ENCODE data around the gene TET3. TPM values are rescaled to one million over a fixed set of nuclear protein-coding genes. Genes with fewer than 3 reads are reported as not detected.

Gene TET3
- polyA plus RNA-seq, 1 of the 3 experiments (the other 2 are of a cell fraction): 1.6 TPM

- H3K27me3 ChIP-seq (ENCODE audit: insufficient read depth): no peaks in the 10 kb centered on the region
- H2AFZ ChIP-seq (ENCODE audit: low read depth): no peak overlapping the region
- H3F3A ChIP-seq (replicated peaks; ENCODE audit: insufficient read depth): peaks cover 2% of the 10 kb centered on the region
- CTCF ChIA-PET: interaction anchor here (0.6 kb wide), 1 partner anchor 201 kb away, joined by 3 read pairs; no protein-coding TSS in a partner anchor
- H3K4me2 ChIP-seq: no peak overlapping the region
- 93% methylated on average over 3 of the region's 3 CpGs for WGBS (ENCODE audit: low lambda C conversion rate)
- H3K4me1 ChIP-seq (ENCODE audit: control insufficient read depth in 1 of 2, insufficient read depth in 2 of 2, low read depth in 1 of 2, low read length in 1 of 2): no peaks in the 10 kb centered on the region
- no peaks in the 10 kb centered on the region for H3K9me3 ChIP-seq
- no peak overlapping the region for H3K27ac ChIP-seq (ENCODE audit: low read depth in 2 of 2, low read length in 1 of 2)
- H3K9ac ChIP-seq: no peak overlapping the region
- H3K4me3 ChIP-seq (ENCODE audit: low read depth in 2 of 2, low read length in 1 of 2): no peak overlapping the region
- POLR2A ChIA-PET: no interaction called here
- DNase-seq: no peak
- H3K36me3 ChIP-seq (replicated peaks in 1 of 2; ENCODE audit: control insufficient read depth in 1 of 2, insufficient read depth in 2 of 2, low read length in 1 of 2): peaks cover 71 to 91% of the 10 kb centered on the region in 2 experiments
- H3K9me2 ChIP-seq: no peaks in the 10 kb centered on the region
- no peak for TF ChIP-seq FOXJ3 (CRISPR knock-in tag; IDR thresholded peaks at IDR 0.05)
- TF ChIP-seq, protein P1, sequence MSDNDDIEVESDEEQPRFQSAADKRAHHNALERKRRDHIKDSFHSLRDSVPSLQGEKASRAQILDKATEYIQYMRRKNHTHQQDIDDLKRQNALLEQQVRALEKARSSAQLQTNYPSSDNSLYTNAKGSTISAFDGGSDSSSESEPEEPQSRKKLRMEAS (IDR thresholded peaks at IDR 0.05; ENCODE audit: low read depth): no peak
- no peak for TF ChIP-seq YY1 (IDR thresholded peaks at IDR 0.05; ENCODE audit: low read depth)
- no peak for TF ChIP-seq RCOR1 (IDR thresholded peaks at IDR 0.05; ENCODE audit: low read length)
- TF ChIP-seq, protein P2, sequence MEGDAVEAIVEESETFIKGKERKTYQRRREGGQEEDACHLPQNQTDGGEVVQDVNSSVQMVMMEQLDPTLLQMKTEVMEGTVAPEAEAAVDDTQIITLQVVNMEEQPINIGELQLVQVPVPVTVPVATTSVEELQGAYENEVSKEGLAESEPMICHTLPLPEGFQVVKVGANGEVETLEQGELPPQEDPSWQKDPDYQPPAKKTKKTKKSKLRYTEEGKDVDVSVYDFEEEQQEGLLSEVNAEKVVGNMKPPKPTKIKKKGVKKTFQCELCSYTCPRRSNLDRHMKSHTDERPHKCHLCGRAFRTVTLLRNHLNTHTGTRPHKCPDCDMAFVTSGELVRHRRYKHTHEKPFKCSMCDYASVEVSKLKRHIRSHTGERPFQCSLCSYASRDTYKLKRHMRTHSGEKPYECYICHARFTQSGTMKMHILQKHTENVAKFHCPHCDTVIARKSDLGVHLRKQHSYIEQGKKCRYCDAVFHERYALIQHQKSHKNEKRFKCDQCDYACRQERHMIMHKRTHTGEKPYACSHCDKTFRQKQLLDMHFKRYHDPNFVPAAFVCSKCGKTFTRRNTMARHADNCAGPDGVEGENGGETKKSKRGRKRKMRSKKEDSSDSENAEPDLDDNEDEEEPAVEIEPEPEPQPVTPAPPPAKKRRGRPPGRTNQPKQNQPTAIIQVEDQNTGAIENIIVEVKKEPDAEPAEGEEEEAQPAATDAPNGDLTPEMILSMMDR (IDR thresholded peaks at IDR 0.05): no peak
- no peak for TF ChIP-seq USF2 (IDR thresholded peaks at IDR 0.05; ENCODE audit: borderline replicate concordance, low read depth, low read length)
- no peak for TF ChIP-seq MXI1 (IDR thresholded peaks at IDR 0.05; ENCODE audit: low read depth, low read length)
- H4K20me1 ChIP-seq (ENCODE audit: insufficient read depth): peaks cover 68% of the 10 kb centered on the region
- peaks cover 64% of the 10 kb centered on the region for H3K79me2 ChIP-seq (ENCODE audit: insufficient read depth)
Observed at GRCh38 chr2:73946666-73947065, 38.0 kb upstream of the TET3 start.

- Histone ChIP-seq H3K27me3 (ENCODE audit: insufficient read depth) (no peaks in the 10 kb centered on the region), H3K36me3 (replicated peaks in 1 of 2; ENCODE audit: control insufficient read depth in 1 of 2, insufficient read depth in 2 of 2, low read length in 1 of 2) (peaks cover 68 to 90% of the 10 kb centered on the region in 2 experiments), H4K20me1 (ENCODE audit: insufficient read depth) (peaks cover 66% of the 10 kb centered on the region), H3K79me2 (ENCODE audit: insufficient read depth) (peaks cover 56% of the 10 kb centered on the region), H3F3A (replicated peaks; ENCODE audit: insufficient read depth) (no peaks in the 10 kb centered on the region), H3K4me2 (no peak overlapping the region), H3K4me1 (ENCODE audit: control insufficient read depth in 1 of 2, insufficient read depth in 2 of 2, low read depth in 1 of 2, low read length in 1 of 2) (no peaks in the 10 kb centered on the region; a peak in 1 of 4 replicates), H2AFZ (ENCODE audit: low read depth) (no peak overlapping the region), H3K4me3 (ENCODE audit: low read depth in 2 of 2, low read length in 1 of 2) (no peak overlapping the region), H3K9me3 (no peaks in the 10 kb centered on the region), H3K27ac (ENCODE audit: low read depth in 2 of 2, low read length in 1 of 2) (no peak overlapping the region), H3K9me2 (no peaks in the 10 kb centered on the region), H3K9ac (no peak overlapping the region)
- ChIA-PET POLR2A (no interaction called here), CTCF (interaction anchor here (0.6 kb wide), 1 partner anchor 200 kb away, joined by 3 read pairs; no protein-coding TSS in a partner anchor)
- WGBS (ENCODE audit: low lambda C conversion rate): 89% methylated on average over 5 of the region's 5 CpGs
- DNase-seq: no peak
- no peak for TF ChIP-seq POLR2AphosphoS5 (IDR thresholded peaks at IDR 0.05; ENCODE audit: low read depth, low read length)
- TF ChIP-seq, protein P3, sequence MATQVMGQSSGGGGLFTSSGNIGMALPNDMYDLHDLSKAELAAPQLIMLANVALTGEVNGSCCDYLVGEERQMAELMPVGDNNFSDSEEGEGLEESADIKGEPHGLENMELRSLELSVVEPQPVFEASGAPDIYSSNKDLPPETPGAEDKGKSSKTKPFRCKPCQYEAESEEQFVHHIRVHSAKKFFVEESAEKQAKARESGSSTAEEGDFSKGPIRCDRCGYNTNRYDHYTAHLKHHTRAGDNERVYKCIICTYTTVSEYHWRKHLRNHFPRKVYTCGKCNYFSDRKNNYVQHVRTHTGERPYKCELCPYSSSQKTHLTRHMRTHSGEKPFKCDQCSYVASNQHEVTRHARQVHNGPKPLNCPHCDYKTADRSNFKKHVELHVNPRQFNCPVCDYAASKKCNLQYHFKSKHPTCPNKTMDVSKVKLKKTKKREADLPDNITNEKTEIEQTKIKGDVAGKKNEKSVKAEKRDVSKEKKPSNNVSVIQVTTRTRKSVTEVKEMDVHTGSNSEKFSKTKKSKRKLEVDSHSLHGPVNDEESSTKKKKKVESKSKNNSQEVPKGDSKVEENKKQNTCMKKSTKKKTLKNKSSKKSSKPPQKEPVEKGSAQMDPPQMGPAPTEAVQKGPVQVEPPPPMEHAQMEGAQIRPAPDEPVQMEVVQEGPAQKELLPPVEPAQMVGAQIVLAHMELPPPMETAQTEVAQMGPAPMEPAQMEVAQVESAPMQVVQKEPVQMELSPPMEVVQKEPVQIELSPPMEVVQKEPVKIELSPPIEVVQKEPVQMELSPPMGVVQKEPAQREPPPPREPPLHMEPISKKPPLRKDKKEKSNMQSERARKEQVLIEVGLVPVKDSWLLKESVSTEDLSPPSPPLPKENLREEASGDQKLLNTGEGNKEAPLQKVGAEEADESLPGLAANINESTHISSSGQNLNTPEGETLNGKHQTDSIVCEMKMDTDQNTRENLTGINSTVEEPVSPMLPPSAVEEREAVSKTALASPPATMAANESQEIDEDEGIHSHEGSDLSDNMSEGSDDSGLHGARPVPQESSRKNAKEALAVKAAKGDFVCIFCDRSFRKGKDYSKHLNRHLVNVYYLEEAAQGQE (IDR thresholded peaks at IDR 0.05; ENCODE audit: low read depth, low read length): no peak
- TF ChIP-seq USF2 (IDR thresholded peaks at IDR 0.05; ENCODE audit: borderline replicate concordance, low read depth, low read length): no peak
- TF ChIP-seq JUND (IDR thresholded peaks at IDR 0.05): no peak
- TF ChIP-seq, protein P1 (IDR thresholded peaks at IDR 0.05; ENCODE audit: low read depth): no peak
- TF ChIP-seq TAF1 (IDR thresholded peaks at IDR 0.05; ENCODE audit: borderline replicate concordance, low read depth, low read length): no peak
- no peak for TF ChIP-seq SIN3A (IDR thresholded peaks at IDR 0.05; ENCODE audit: borderline replicate concordance, low read depth, low read length)
- TF ChIP-seq CHD2 (IDR thresholded peaks at IDR 0.05; ENCODE audit: low read length, partially characterized antibody): no peak
- no peak for TF ChIP-seq TEAD4 (IDR thresholded peaks at IDR 0.05; ENCODE audit: borderline replicate concordance, insufficient read depth)
- no peak for TF ChIP-seq RAD21 (IDR thresholded peaks at IDR 0.05; ENCODE audit: low read length)
Observed at GRCh38 chr2:73947412-73948018, 37.2 kb upstream of the TET3 start.
